ENCODE data around the gene TAF1B.

The TAF1B gene

GRCh38 chr2:9973690-9974089, 130.4 kb downstream of the TAF1B start:
- no peak for DNase-seq (ENCODE audit: low read depth)
- no peak overlapping the region for H3K4me3 ChIP-seq (ENCODE audit: low read depth, low read length)

GRCh38 chr2:9974343-9974742, 131.1 kb downstream of the TAF1B start:
- no peak overlapping the region for H3K4me3 ChIP-seq (ENCODE audit: low read depth, low read length)

GRCh38 chr2:9975328-9975727, 132.1 kb downstream of the TAF1B start:
- no peak for DNase-seq (ENCODE audit: low read depth)

More at GRCh38 chr2:9974343-9974742, 131.1 kb downstream of the TAF1B start:
- no peak for DNase-seq (ENCODE audit: low read depth)

GRCh38 chr2:9975805-9976447, 132.7 kb downstream of the TAF1B start:
- H3K4me3 ChIP-seq (ENCODE audit: low read depth, low read length) = no peak overlapping the region
- peak; percentile 93 for DNase-seq (ENCODE audit: low read depth)

More at GRCh38 chr2:9975328-9975727, 132.1 kb downstream of the TAF1B start:
- H3K4me3 ChIP-seq (ENCODE audit: low read depth, low read length) = no peak overlapping the region

- H3K4me3 ChIP-seq (ENCODE audit: low read depth, low read length) = no peak overlapping the region
- no peak for DNase-seq (ENCODE audit: low read depth)
Measured at GRCh38 chr2:9979977-9980376, 136.7 kb downstream of the TAF1B start.

GRCh38 chr2:9980520-9980919, 137.2 kb downstream of the TAF1B start:
- H3K4me3 ChIP-seq (ENCODE audit: low read depth, low read length) = no peak overlapping the region
- DNase-seq (ENCODE audit: low read depth) = no peak

GRCh38 chr2:9981655-9982054, 138.4 kb downstream of the TAF1B start:
- no peak for DNase-seq (ENCODE audit: low read depth)
- H3K4me3 ChIP-seq (ENCODE audit: low read depth, low read length) = no peak overlapping the region

- no peak overlapping the region for H3K4me3 ChIP-seq (ENCODE audit: low read depth, low read length)
Measured at GRCh38 chr2:9982248-9982647, 139.0 kb downstream of the TAF1B start.

GRCh38 chr2:9982891-9983290, 139.6 kb downstream of the TAF1B start:
- DNase-seq (ENCODE audit: low read depth) = no peak
- H3K4me3 ChIP-seq (ENCODE audit: low read depth, low read length) = no peak overlapping the region

More at GRCh38 chr2:9982248-9982647, 139.0 kb downstream of the TAF1B start:
- DNase-seq (ENCODE audit: low read depth) = peak; percentile 75

- DNase-seq (ENCODE audit: low read depth) = no peak
- H3K4me3 ChIP-seq (ENCODE audit: low read depth, low read length) = no peak overlapping the region
Measured at GRCh38 chr2:9983401-9984216, 140.3 kb downstream of the TAF1B start.
